T-cell (primary cell): ENCODE measurements around the gene SLC43A2. TPM values are rescaled to one million over a fixed set of nuclear protein-coding genes. Genes with fewer than 3 reads are reported as not detected.

ENCODE experiments used
- ATAC-seq, 4 experiments: fragments of 200-7000 bp in 3 of 4; fragments of 150-1000 bp in 1 of 4; cut with Tn5 transposase; replicated peaks in 1 of 4; 1 replicate in 3 of 4; 2 replicates in 1 of 4; pipeline ENCODE4 v1.10.0; 2021; ENCODE audit warnings: moderate library complexity in 3 of 4, mild to moderate bottlenecking in 2 of 4, moderate number of reproducible peaks in 1 of 4
- CTCF ChIA-PET, 2 donors: fragments of 300-600 bp; sonication (Branson Sonifier 250); formaldehyde crosslinking; loops; one replicate each; lab custom pipeline; 2022; ENCODE audit warnings: antibody characterized with exemption in 2 of 2; lab: Charles Lee
- POLR2A ChIA-PET, 2 donors: fragments of 300-600 bp; sonication (Branson Sonifier 250); formaldehyde crosslinking; loops; one replicate each; lab custom pipeline; 2022; ENCODE audit warnings: antibody characterized with exemption in 2 of 2; lab: Charles Lee
- DNase-seq, 35 experiments: peaks; one replicate each; pipeline versions ENCODE4 v3.0.0 to v3.0.0-alpha.2; 2013 to 2023
- H3K27ac ChIP-seq: one replicate; pipeline ENCODE4 v1.5.1; 2013; ENCODE audit warnings: low read length
- H3K27me3 ChIP-seq, 2 experiments: replicated peaks in 1 of 2; 1 replicate in 1 of 2; 2 replicates in 1 of 2; pipeline versions ENCODE4 v1.6.1 to v1.7.0; 2013; ENCODE audit warnings: low read length in 1 of 2, mixed read lengths in 1 of 2; ENCODE audit not compliant: control insufficient read depth in 2 of 2, insufficient read depth in 2 of 2; ENCODE audit errors: extremely low read depth in 1 of 2
- H3K36me3 ChIP-seq, 2 donors: 1 replicate in 1 of 2; 2 replicates in 1 of 2; pipeline versions ENCODE4 v1.6.1 to v1.7.0; 2013; ENCODE audit warnings: low read length in 1 of 2; ENCODE audit not compliant: control insufficient read depth in 2 of 2, insufficient read depth in 1 of 2; ENCODE audit errors: extremely low read depth in 1 of 2
- H3K4me1 ChIP-seq, 2 experiments: 1 replicate in 1 of 2; 2 replicates in 1 of 2; pipeline versions ENCODE4 v1.6.1 to v1.7.0; 2013; ENCODE audit warnings: low read length in 2 of 2, mixed read lengths in 1 of 2; ENCODE audit not compliant: insufficient read depth in 2 of 2, control insufficient read depth in 1 of 2; ENCODE audit errors: extremely low read depth in 1 of 2
- H3K4me3 ChIP-seq, 2 donors: 1 replicate in 1 of 2; 2 replicates in 1 of 2; pipeline versions ENCODE4 v1.5.1 to v1.7.0; 2013; ENCODE audit warnings: mild to moderate bottlenecking in 2 of 2, low read length in 1 of 2, moderate library complexity in 1 of 2; ENCODE audit not compliant: control insufficient read depth in 1 of 2; ENCODE audit errors: extremely low read depth in 1 of 2
- H3K9me3 ChIP-seq: 2 replicates; pipeline ENCODE4 v1.7.0; 2013
- H3K27ac Mint-ChIP-seq, 2 donors: one replicate each; pipeline ENCODE4 v1.8.0; 2020 to 2021; ENCODE audit warnings: mild to moderate bottlenecking in 2 of 2, mixed read lengths in 2 of 2
- H3K27me3 Mint-ChIP-seq, 2 donors: one replicate each; pipeline ENCODE4 v1.8.0; 2021 to 2022; ENCODE audit warnings: mixed read lengths in 2 of 2
- H3K36me3 Mint-ChIP-seq: one replicate; pipeline ENCODE4 v1.8.0; 2021; ENCODE audit warnings: mixed read lengths
- H3K4me1 Mint-ChIP-seq, 3 donors: one replicate each; pipeline ENCODE4 v1.8.0; 2020 to 2022; ENCODE audit warnings: mixed read lengths in 3 of 3, mild to moderate bottlenecking in 1 of 3
- H3K4me3 Mint-ChIP-seq, 3 donors: one replicate each; pipeline ENCODE4 v1.8.0; 2020 to 2022; ENCODE audit warnings: mild to moderate bottlenecking in 3 of 3, mixed read lengths in 3 of 3, moderate library complexity in 3 of 3
- H3K9me3 Mint-ChIP-seq, 3 donors: one replicate each; pipeline ENCODE4 v1.8.0; 2020 to 2022; ENCODE audit warnings: mixed read lengths in 3 of 3
- WGBS: methylation state at CpG from one replicate; pipeline ENCODE4 v1.1.5; 2013; ENCODE audit warnings: missing lambda C conversion rate; ENCODE audit not compliant: insufficient coverage; 5-methylcytosine and 5-hydroxymethylcytosine counted together
- total RNA-seq, 35 experiments: library from RNA in 6 of 35; stranded (reverse) in 6 of 35; fragments of 120-200 nt in 1 of 35; gene quantifications; one replicate each; pipeline versions ENCODE4 v1.2.1 to v1.2.4 and lab custom pipeline; 2013 to 2026

SLC43A2 gene
- total RNA-seq, 5 donors from 2014 or later (not counting 1 experiment from before 2014, with no cell fraction given), result 3.8 to 14.7 (median 7.8) TPM

DNA sequence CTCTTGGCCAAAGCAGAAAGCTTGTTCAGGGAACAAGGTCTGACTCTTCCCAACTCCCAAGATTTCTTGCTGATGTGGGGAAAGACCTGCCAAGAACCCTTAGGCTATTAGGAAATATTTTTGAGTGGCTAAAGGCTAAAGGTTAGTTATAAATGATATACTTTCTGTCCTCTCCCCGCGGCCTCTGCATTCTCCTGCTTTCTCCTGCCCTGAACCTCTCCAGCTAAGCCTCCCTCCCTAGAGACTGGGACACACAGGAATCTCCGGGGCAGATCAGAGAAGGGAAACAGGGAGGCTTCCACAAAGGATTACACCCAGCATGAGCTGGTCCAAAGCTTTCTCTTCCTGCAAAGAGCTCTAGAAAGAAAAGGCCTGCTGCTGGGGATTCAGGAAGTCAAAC is 2.3 kb downstream of the SLC43A2 start:
- 80% methylated on average over 1 of the region's 3 CpGs for WGBS
- ChIA-PET CTCF (interaction anchor here in 1 of 2 donors (0.7 kb wide), 1 partner anchor 244 kb away, joined by 4 read pairs; no protein-coding TSS in a partner anchor), POLR2A (no interaction called here)
- no peaks in the 10 kb centered on the region for H3K9me3 ChIP-seq
- peaks cover 16 to 24% (median 24%) of the 10 kb centered on the region in 3 donors for H3K4me1 Mint-ChIP-seq
- H3K27ac ChIP-seq, result no peak overlapping the region
- ATAC-seq, result no peak
- H3K4me3 Mint-ChIP-seq, result peak overlapping the region in 2 of 3 donors; percentile 83 to 92
- peaks cover 0 to 7% of the 10 kb centered on the region in 2 donors for H3K27me3 Mint-ChIP-seq
- H3K36me3 ChIP-seq, result no peaks in the 10 kb centered on the region
- peak overlapping the region in 1 of 2 donors; percentile 8 for H3K27ac Mint-ChIP-seq
- H3K27me3 ChIP-seq, result peaks cover 0 to 25% of the 10 kb centered on the region in 2 experiments
- DNase-seq, result no peak
- no peak overlapping the region for H3K4me3 ChIP-seq
- no peaks in the 10 kb centered on the region for H3K9me3 Mint-ChIP-seq
- peaks cover 9 to 28% of the 10 kb centered on the region in 2 experiments for H3K4me1 ChIP-seq
- H3K36me3 Mint-ChIP-seq, result no peaks in the 10 kb centered on the region

GRCh38 chr17:1625581-1625980 is 3.1 kb downstream of the SLC43A2 start:
- H3K27me3 ChIP-seq, result peaks cover 0 to 25% of the 10 kb centered on the region in 2 experiments
- no peak for ATAC-seq
- ChIA-PET CTCF (interaction anchor here (0.6 to 0.7 kb wide), 2 partner anchors 245 to 389 kb away, joined by 4 to 5 read pairs; no protein-coding TSS in a partner anchor), POLR2A (no interaction called here)
- H3K36me3 ChIP-seq, result no peaks in the 10 kb centered on the region
- H3K27ac Mint-ChIP-seq, result no peak overlapping the region
- H3K4me1 Mint-ChIP-seq, result peaks cover 16 to 24% (median 21%) of the 10 kb centered on the region in 3 donors
- no peaks in the 10 kb centered on the region for H3K36me3 Mint-ChIP-seq
- H3K9me3 Mint-ChIP-seq, result no peaks in the 10 kb centered on the region
- 89% methylated on average over 3 of the region's 6 CpGs for WGBS
- H3K27me3 Mint-ChIP-seq, result peaks cover 0 to 7% of the 10 kb centered on the region in 2 donors
- no peak overlapping the region for H3K4me3 ChIP-seq
- no peak for DNase-seq
- peaks cover 9 to 28% of the 10 kb centered on the region in 2 experiments for H3K4me1 ChIP-seq
- H3K9me3 ChIP-seq, result no peaks in the 10 kb centered on the region
- no peak overlapping the region for H3K27ac ChIP-seq
- no peak overlapping the region for H3K4me3 Mint-ChIP-seq

- H3K27ac ChIP-seq, result no peak overlapping the region
- peaks cover 0 to 24% of the 10 kb centered on the region in 2 experiments for H3K27me3 ChIP-seq
- H3K27me3 Mint-ChIP-seq, result peaks cover 0 to 7% of the 10 kb centered on the region in 2 donors
- H3K4me3 Mint-ChIP-seq, result no peak overlapping the region
- ChIA-PET POLR2A (no interaction called here), CTCF (interaction anchor here in 1 of 2 donors (0.6 kb wide), 1 partner anchor 265 kb away, joined by 3 read pairs; no protein-coding TSS in a partner anchor)
- H3K36me3 ChIP-seq, result no peaks in the 10 kb centered on the region
- H3K9me3 Mint-ChIP-seq, result no peaks in the 10 kb centered on the region
- no peak overlapping the region for H3K27ac Mint-ChIP-seq
- no peaks in the 10 kb centered on the region for H3K9me3 ChIP-seq
- ATAC-seq, result no peak
- H3K4me1 ChIP-seq, result peaks cover 9 to 26% of the 10 kb centered on the region in 2 experiments
- peaks cover 13 to 20% (median 17%) of the 10 kb centered on the region in 3 donors for H3K4me1 Mint-ChIP-seq
- no peaks in the 10 kb centered on the region for H3K36me3 Mint-ChIP-seq
- DNase-seq, result no peak
- WGBS, result 77% methylated on average over 13 of the region's 14 CpGs
- no peak overlapping the region for H3K4me3 ChIP-seq
Observed at GRCh38 chr17:1625053-1625452, 3.6 kb downstream of the SLC43A2 start.

- peaks cover 12 to 18% (median 16%) of the 10 kb centered on the region in 3 donors for H3K4me1 Mint-ChIP-seq
- Histone ChIP-seq H3K4me3 (no peak overlapping the region), H3K27me3 (peaks cover 0 to 20% of the 10 kb centered on the region in 2 experiments), H3K36me3 (no peaks in the 10 kb centered on the region), H3K4me1 (peaks cover 9 to 22% of the 10 kb centered on the region in 2 experiments), H3K9me3 (no peaks in the 10 kb centered on the region), H3K27ac (no peak overlapping the region)
- H3K36me3 Mint-ChIP-seq, result no peaks in the 10 kb centered on the region
- H3K4me3 Mint-ChIP-seq, result no peak overlapping the region
- DNase-seq (no peak), ATAC-seq (no peak)
- no peaks in the 10 kb centered on the region for H3K9me3 Mint-ChIP-seq
- WGBS, result 76% methylated on average over 5 of the region's 12 CpGs
- POLR2A ChIA-PET, result no interaction called here
- no peak overlapping the region for H3K27ac Mint-ChIP-seq
- CTCF ChIA-PET, result interaction anchor here in 1 of 2 donors (0.6 kb wide), 1 partner anchor 265 kb away, joined by 3 read pairs; no protein-coding TSS in a partner anchor
- peaks cover 0 to 7% of the 10 kb centered on the region in 2 donors for H3K27me3 Mint-ChIP-seq
Observed at GRCh38 chr17:1624650-1625049, 4.0 kb downstream of the SLC43A2 start.

DNA sequence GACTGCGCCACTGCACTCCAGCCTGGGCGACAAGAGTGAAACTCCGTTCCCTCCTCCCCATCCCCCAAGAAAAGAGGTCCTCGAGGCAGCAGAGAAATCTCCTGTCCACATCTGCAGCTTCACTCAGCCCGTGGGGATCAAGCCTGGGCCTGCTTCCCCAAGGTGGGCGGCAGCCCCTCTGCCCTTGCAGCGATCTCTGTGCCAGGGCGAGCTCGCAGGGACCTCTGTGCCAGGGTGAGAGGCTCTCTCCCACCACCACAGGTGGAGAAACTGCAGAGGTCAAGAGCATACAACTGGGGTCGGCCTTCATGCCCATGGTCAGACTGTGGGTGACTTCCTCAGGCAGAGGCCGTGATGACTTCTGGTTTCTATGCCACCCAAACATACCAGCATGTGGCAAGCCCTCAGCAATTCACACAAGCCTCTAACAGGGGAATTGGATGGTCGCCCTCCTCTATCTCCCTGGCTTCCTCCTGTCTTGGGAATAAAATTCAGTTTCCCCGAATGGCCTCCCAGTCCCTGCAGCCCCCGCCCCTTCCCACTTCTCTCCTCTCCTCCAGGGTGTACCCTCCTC is 5.5 kb downstream of the SLC43A2 start:
- CTCF ChIA-PET, result no interaction called here
- H3K27ac ChIP-seq, result no peak overlapping the region
- H3K4me3 ChIP-seq, result no peak overlapping the region
- Mint-ChIP-seq H3K27me3 (peaks cover 0 to 7% of the 10 kb centered on the region in 2 donors), H3K36me3 (no peaks in the 10 kb centered on the region), H3K9me3 (no peaks in the 10 kb centered on the region), H3K4me1 (peaks cover 12 to 13% (median 12%) of the 10 kb centered on the region in 3 donors), H3K4me3 (no peak overlapping the region), H3K27ac (no peak overlapping the region)
- POLR2A ChIA-PET, result interaction anchor here in 1 of 2 donors (0.5 kb wide), 1 partner anchor 8 kb away, joined by 4 read pairs; no protein-coding TSS in a partner anchor
- ATAC-seq (no peak), DNase-seq (no peak)
- H3K4me1 ChIP-seq, result peaks cover 7 to 16% of the 10 kb centered on the region in 2 experiments
- peaks cover 0 to 15% of the 10 kb centered on the region in 2 experiments for H3K27me3 ChIP-seq
- WGBS, result 95% methylated on average over 13 of the region's 14 CpGs
- no peaks in the 10 kb centered on the region for H3K9me3 ChIP-seq
- no peaks in the 10 kb centered on the region for H3K36me3 ChIP-seq

GRCh38 chr17:1621273-1621954 is 7.2 kb downstream of the SLC43A2 start:
- Mint-ChIP-seq H3K36me3 (no peaks in the 10 kb centered on the region), H3K27ac (no peak overlapping the region), H3K4me3 (no peak overlapping the region), H3K4me1 (peaks cover 2 to 4% (median 3%) of the 10 kb centered on the region in 3 donors), H3K27me3 (no peaks in the 10 kb centered on the region), H3K9me3 (no peaks in the 10 kb centered on the region)
- Histone ChIP-seq H3K4me1 (peaks cover 0 to under 1% of the 10 kb centered on the region in 2 experiments), H3K9me3 (no peaks in the 10 kb centered on the region), H3K27ac (no peak overlapping the region), H3K36me3 (no peaks in the 10 kb centered on the region), H3K4me3 (no peak overlapping the region), H3K27me3 (peaks cover 0 to 5% of the 10 kb centered on the region in 2 experiments)
- WGBS, result 88% methylated on average over 18 of the region's 22 CpGs
- POLR2A ChIA-PET, result no interaction called here
- DNase-seq, result no peak
- ATAC-seq, result no peak
- CTCF ChIA-PET, result no interaction called here
